ENCODE results near the gene DOCK8.

DNA sequence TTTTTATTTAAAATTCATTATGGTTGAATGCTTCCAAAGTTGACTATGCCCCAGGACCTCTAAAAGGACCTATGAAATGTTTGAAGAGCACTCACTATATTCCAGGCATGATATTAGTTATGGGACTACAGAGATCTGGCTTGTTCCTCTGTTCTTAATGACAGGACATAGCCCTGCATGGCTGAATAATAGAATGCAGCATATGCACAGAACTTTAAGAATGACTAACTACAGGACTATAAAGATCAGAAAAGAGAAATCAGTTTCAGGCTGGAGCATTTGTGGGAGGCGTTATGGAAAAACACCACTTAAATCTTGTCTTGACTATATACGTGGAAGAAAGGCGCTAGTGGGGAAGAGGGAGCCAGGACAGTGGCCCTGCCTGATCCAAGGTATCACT, 239.2 kb downstream of the DOCK8 start:
- TF ChIP-seq, protein P1, sequence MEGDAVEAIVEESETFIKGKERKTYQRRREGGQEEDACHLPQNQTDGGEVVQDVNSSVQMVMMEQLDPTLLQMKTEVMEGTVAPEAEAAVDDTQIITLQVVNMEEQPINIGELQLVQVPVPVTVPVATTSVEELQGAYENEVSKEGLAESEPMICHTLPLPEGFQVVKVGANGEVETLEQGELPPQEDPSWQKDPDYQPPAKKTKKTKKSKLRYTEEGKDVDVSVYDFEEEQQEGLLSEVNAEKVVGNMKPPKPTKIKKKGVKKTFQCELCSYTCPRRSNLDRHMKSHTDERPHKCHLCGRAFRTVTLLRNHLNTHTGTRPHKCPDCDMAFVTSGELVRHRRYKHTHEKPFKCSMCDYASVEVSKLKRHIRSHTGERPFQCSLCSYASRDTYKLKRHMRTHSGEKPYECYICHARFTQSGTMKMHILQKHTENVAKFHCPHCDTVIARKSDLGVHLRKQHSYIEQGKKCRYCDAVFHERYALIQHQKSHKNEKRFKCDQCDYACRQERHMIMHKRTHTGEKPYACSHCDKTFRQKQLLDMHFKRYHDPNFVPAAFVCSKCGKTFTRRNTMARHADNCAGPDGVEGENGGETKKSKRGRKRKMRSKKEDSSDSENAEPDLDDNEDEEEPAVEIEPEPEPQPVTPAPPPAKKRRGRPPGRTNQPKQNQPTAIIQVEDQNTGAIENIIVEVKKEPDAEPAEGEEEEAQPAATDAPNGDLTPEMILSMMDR (conservative IDR thresholded peaks at IDR 0.05; ENCODE audit: low read length): no peak
- TF ChIP-seq EZH2phosphoT487 (IDR thresholded peaks at IDR 0.05; ENCODE audit: borderline replicate concordance, low read depth, low read length): no peak
